Measurements from ENCODE around the gene GTSE1. TPM values are rescaled to one million over a fixed set of nuclear protein-coding genes. Genes with fewer than 3 reads are reported as not detected.

GTSE1 gene
- polyA plus RNA-seq, 1 of the 3 experiments (the other 2 are of a cell fraction): 12.2 TPM

- Histone ChIP-seq H3K4me3 (ENCODE audit: low read depth in 2 of 2, low read length in 1 of 2) (no peak overlapping the region), H3K27me3 (ENCODE audit: insufficient read depth) (no peaks in the 10 kb centered on the region), H3K9me2 (no peaks in the 10 kb centered on the region), H3K79me2 (ENCODE audit: insufficient read depth) (no peaks in the 10 kb centered on the region), H3K4me2 (no peak overlapping the region), H3F3A (replicated peaks; ENCODE audit: insufficient read depth) (no peaks in the 10 kb centered on the region), H3K9ac (no peak overlapping the region), H2AFZ (ENCODE audit: low read depth) (no peak overlapping the region), H3K9me3 (no peaks in the 10 kb centered on the region), H3K4me1 (ENCODE audit: control insufficient read depth in 1 of 2, insufficient read depth in 2 of 2, low read depth in 1 of 2, low read length in 1 of 2) (no peaks in the 10 kb centered on the region), H4K20me1 (ENCODE audit: insufficient read depth) (no peaks in the 10 kb centered on the region), H3K27ac (ENCODE audit: low read depth in 2 of 2, low read length in 1 of 2) (no peak overlapping the region), H3K36me3 (replicated peaks in 1 of 2; ENCODE audit: control insufficient read depth in 1 of 2, insufficient read depth in 2 of 2, low read length in 1 of 2) (no peaks in the 10 kb centered on the region)
- WGBS (ENCODE audit: low lambda C conversion rate): 63% methylated on average over 21 of the region's 45 CpGs
- ChIA-PET CTCF (interaction anchor here (0.7 to 3.2 kb wide), 40 partner anchors 9 to 304 kb away, joined by 3 to 105 read pairs (median 5); no protein-coding TSS in a partner anchor), POLR2A (interaction anchor here (0.7 kb wide), 1 partner anchor 121 kb away, joined by 3 read pairs; no protein-coding TSS in a partner anchor)
- no peak for TF ChIP-seq TEAD4 (IDR thresholded peaks at IDR 0.05; ENCODE audit: borderline replicate concordance, insufficient read depth)
- no peak for TF ChIP-seq TAF1 (IDR thresholded peaks at IDR 0.05; ENCODE audit: borderline replicate concordance, low read depth, low read length)
- no peak for TF ChIP-seq YY1 (IDR thresholded peaks at IDR 0.05; ENCODE audit: low read depth)
- TF ChIP-seq MEF2A (IDR thresholded peaks at IDR 0.05; ENCODE audit: borderline replicate concordance, low read depth): no peak
- TF ChIP-seq RFX5 (IDR thresholded peaks at IDR 0.05; ENCODE audit: low read length): no peak
- no peak for TF ChIP-seq SMC3 (IDR thresholded peaks at IDR 0.05; ENCODE audit: low read depth, low read length)
- no peak for TF ChIP-seq NFIC (IDR thresholded peaks at IDR 0.05; ENCODE audit: borderline replicate concordance)
- TF ChIP-seq PBX3 (IDR thresholded peaks at IDR 0.05): no peak
- no peak for TF ChIP-seq EZH2phosphoT487 (IDR thresholded peaks at IDR 0.05; ENCODE audit: borderline replicate concordance, low read depth)
- TF ChIP-seq MAX (IDR thresholded peaks at IDR 0.05; ENCODE audit: low read depth): no peak
- TF ChIP-seq RCOR1 (IDR thresholded peaks at IDR 0.05; ENCODE audit: low read length): no peak
- TF ChIP-seq REST (IDR thresholded peaks at IDR 0.05; ENCODE audit: low read depth, low read length): no peak
- no peak for TF ChIP-seq FOXJ3 (CRISPR knock-in tag; IDR thresholded peaks at IDR 0.05)
- TF ChIP-seq USF2 (IDR thresholded peaks at IDR 0.05; ENCODE audit: borderline replicate concordance, low read depth, low read length): no peak
- no peak for TF ChIP-seq NRF1 (IDR thresholded peaks at IDR 0.05; ENCODE audit: low read depth, low read length)
- TF ChIP-seq TCF12 (IDR thresholded peaks at IDR 0.05): no peak
- TF ChIP-seq GABPA (IDR thresholded peaks at IDR 0.05; ENCODE audit: low read depth): no peak
- TF ChIP-seq USF1 (IDR thresholded peaks at IDR 0.05; ENCODE audit: borderline replicate concordance, low read depth): no peak
- no peak for TF ChIP-seq SIN3A (IDR thresholded peaks at IDR 0.05; ENCODE audit: borderline replicate concordance, low read depth, low read length)
- no peak for DNase-seq
These were observed 70.4 kb downstream of the GTSE1 start for GRCh38 chr22:46366801-46367706.
